ENCODE data around the gene MSN. TPM values are rescaled to one million over a fixed set of nuclear protein-coding genes. Genes with fewer than 3 reads are reported as not detected.
"Not testable (repeated sequence)": the region's sequence is repeated elsewhere in the genome, so short reads cannot be mapped to it uniquely, and the experiment has no call there.

MSN gene
- total RNA-seq, result 100 to 1,000 TPM; 267 to 635 (median 274) TPM
- 100 to 1,000 TPM; 485 to 550 TPM for polyA plus RNA-seq
- total RNA-seq, result 605 reads per million, percentile 98 among the genes with 10 or more reads in this experiment

DNA sequence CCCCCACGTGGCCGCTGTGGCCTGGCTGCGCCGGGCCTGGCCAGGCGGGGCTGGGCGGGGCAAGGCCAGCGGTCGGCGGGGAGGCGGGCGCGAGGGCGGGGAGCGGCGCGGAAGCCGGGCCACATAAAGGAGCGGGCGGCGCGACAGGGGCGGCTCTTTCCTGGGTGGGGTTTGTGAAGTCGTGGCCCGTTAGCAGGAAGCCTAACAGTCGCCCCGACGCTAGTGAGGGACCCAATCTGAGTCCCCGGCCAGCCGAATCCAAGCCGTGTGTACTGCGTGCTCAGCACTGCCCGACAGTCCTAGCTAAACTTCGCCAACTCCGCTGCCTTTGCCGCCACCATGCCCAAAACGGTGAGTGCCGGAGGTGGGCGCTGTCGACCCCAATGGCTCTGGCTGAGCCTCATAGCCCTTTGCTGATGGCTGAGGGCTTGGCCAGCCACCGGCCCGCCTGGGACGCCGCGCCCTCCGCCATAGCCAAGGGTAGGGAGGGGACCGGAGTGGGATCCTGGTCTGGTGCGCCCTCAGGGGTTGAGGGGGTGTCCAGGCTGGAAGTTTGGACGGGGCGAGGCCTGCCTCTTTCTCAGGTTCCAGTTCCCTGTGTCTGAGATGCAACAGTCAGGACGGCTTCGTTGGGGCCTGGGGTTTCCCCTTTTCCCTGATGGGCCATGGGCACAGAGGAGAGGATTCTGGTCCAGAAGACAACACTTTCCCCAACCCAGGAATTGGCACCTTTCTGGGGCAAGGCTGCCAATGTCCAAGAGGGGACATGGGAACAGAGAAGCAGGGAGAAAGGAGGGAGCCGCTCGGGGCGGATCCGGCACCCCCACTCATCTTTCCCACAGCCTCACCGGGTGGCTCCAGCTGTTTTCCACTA, at the start of gene MSN:
TSS of gene MSN (plus strand) at position 152 of the 874 bp plus-strand sequence. CDS start at position 340, 188 bp downstream.
- intact Hi-C loops (cut with micrococcal nuclease), result loop anchor here (1.0 to 10.0 kb wide), 8 partner anchors 15 to 319 kb away; partner anchors contain the start of gene LAS1L (in 1 of the 2)
- Mint-ChIP-seq H3K27ac (peak within 1 kb of the TSS; percentile 80 to 97 (median 93)), H3K27me3 (no peaks in the 10 kb centered on the region), H3K4me1 (peaks cover 29 to 41% (median 34%) of the 10 kb centered on the region in 7 donors), H3K4me3 (peak within 1 kb of the TSS; percentile 88 to 99 (median 95)), H3K9me3 (peaks cover 0 to 2% (median 0%) of the 10 kb centered on the region in 11 donors), H3K36me3 (peaks cover 0 to 45% (median 11%) of the 10 kb centered on the region in 5 donors)
- Histone ChIP-seq H3K27ac (ENCODE audit: low read depth, low read length) (peak within 1 kb of the TSS; percentile 79), H3K9me3 (ENCODE audit: control insufficient read depth in 2 of 3, low read length in 3 of 3) (no peaks in the 10 kb centered on the region), H3K36me3 (ENCODE audit: control insufficient read depth in 2 of 3, insufficient read depth in 3 of 3, low read length in 3 of 3) (peaks cover 0 to 4% (median 0%) of the 10 kb centered on the region in 3 experiments), H3K4me3 (ENCODE audit: low read length) (peak within 1 kb of the TSS; percentile 81), H3K4me1 (ENCODE audit: control insufficient read depth in 2 of 2, insufficient read depth in 2 of 2, low read length in 2 of 2) (peaks cover 11 to 12% of the 10 kb centered on the region in 2 donors), H3K27me3 (ENCODE audit: control insufficient read depth in 2 of 2, insufficient read depth in 2 of 2, low read length in 2 of 2) (no peaks in the 10 kb centered on the region)
- peak; percentile 46 to 81 (median 65) for DNase-seq
- POLR2A ChIA-PET, result interaction anchor here (0.8 to 5.1 kb wide), 10 partner anchors 10 to 351 kb away, joined by 3 to 44 read pairs (median 5); no protein-coding TSS in a partner anchor
- CTCF ChIA-PET, result interaction anchor here (0.8 to 1.0 kb wide), 4 partner anchors 10 to 71 kb away, joined by 3 to 5 read pairs (median 3); no protein-coding TSS in a partner anchor
- ATAC-seq, result peak; percentile 92

DNA sequence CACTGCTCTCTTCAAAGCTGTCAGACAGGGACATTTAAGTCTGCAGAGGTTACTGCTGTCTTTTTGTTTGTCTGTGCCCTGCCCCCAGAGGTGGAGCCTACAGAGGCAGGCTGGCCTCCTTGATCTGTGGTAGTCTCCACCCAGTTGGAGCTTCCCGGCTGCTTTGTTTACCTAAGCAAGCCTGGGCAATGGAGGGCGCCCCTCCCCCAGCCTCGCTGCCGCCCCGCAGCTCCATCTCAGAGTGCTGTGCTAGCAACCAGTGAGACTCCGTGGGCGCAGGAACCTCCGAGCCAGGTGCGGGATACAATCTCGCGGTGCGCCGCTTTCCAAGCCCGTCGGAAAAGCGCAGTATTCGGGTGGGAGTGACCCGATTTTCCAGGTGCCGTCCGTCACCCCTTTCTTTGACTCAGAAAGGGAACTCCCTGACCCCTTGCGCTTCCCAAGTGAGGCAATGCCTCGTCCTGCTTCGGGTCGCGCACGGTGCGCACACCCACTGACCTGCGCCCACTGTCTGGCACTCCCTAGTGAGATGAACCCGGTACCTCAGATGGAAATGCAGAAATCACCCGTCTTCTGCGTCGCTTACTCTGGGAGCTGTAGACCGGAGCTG, 47.3 kb upstream of the MSN start:
- H3K4me3 ChIP-seq (ENCODE audit: low read length); H3K9me3 ChIP-seq (ENCODE audit: control insufficient read depth in 2 of 3, low read length in 3 of 3); POLR2A ChIA-PET; H3K36me3 ChIP-seq (ENCODE audit: control insufficient read depth in 2 of 3, insufficient read depth in 3 of 3, low read length in 3 of 3); H3K36me3 Mint-ChIP-seq; intact Hi-C loops (cut with micrococcal nuclease); CTCF ChIA-PET; H3K27ac Mint-ChIP-seq; DNase-seq; H3K27ac ChIP-seq (ENCODE audit: low read depth, low read length); H3K4me1 ChIP-seq (ENCODE audit: control insufficient read depth in 2 of 2, insufficient read depth in 2 of 2, low read length in 2 of 2); H3K4me3 Mint-ChIP-seq; H3K27me3 ChIP-seq (ENCODE audit: control insufficient read depth in 2 of 2, insufficient read depth in 2 of 2, low read length in 2 of 2); H3K27me3 Mint-ChIP-seq; H3K4me1 Mint-ChIP-seq; ATAC-seq: not testable (repeated sequence)
- H3K9me3 Mint-ChIP-seq, result peaks cover 0 to 32% (median 0%) of the 10 kb centered on the region in 11 donors

DNA sequence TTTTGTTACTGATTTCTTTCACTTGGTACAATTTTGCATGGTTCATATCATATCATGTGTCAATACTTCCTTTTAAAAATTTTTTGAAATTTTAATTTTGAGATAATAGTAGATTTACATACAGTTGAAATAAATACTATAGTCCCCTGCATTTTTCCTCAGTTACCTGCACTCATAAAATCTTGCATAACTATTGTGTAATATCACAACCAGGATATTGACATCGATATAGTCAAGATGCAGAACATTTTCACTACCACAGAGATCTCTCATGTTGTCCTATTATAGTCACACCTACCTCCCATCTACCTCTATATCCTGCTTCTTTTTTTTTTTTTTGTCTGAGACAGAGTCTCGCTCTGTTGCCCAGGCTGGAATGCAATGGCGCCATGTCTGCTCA, 36.7 kb upstream of the MSN start:
- H3K4me1 ChIP-seq (ENCODE audit: control insufficient read depth in 2 of 2, insufficient read depth in 2 of 2, low read length in 2 of 2), result no peaks in the 10 kb centered on the region
- Mint-ChIP-seq H3K9me3 (peaks cover 0 to 24% (median 7%) of the 10 kb centered on the region in 11 donors), H3K27ac (no peak overlapping the region), H3K4me1 (peaks cover 0 to 10% (median 3%) of the 10 kb centered on the region in 7 donors), H3K36me3 (peaks cover 0 to 13% (median 6%) of the 10 kb centered on the region in 5 donors), H3K27me3 (no peaks in the 10 kb centered on the region), H3K4me3 (no peak overlapping the region)
- CTCF ChIA-PET, result no interaction called here
- intact Hi-C loops (cut with micrococcal nuclease), result no loop called here
- no peak overlapping the region for H3K27ac ChIP-seq (ENCODE audit: low read depth, low read length)
- no peaks in the 10 kb centered on the region for H3K36me3 ChIP-seq (ENCODE audit: control insufficient read depth in 2 of 3, insufficient read depth in 3 of 3, low read length in 3 of 3)
- H3K9me3 ChIP-seq (ENCODE audit: control insufficient read depth in 2 of 3, low read length in 3 of 3), result peaks cover 0 to 3% (median 0%) of the 10 kb centered on the region in 3 experiments
- ATAC-seq (no peak), DNase-seq (no peak)
- no peaks in the 10 kb centered on the region for H3K27me3 ChIP-seq (ENCODE audit: control insufficient read depth in 2 of 2, insufficient read depth in 2 of 2, low read length in 2 of 2)
- POLR2A ChIA-PET, result no interaction called here
- H3K4me3 ChIP-seq (ENCODE audit: low read length), result no peak overlapping the region

DNA sequence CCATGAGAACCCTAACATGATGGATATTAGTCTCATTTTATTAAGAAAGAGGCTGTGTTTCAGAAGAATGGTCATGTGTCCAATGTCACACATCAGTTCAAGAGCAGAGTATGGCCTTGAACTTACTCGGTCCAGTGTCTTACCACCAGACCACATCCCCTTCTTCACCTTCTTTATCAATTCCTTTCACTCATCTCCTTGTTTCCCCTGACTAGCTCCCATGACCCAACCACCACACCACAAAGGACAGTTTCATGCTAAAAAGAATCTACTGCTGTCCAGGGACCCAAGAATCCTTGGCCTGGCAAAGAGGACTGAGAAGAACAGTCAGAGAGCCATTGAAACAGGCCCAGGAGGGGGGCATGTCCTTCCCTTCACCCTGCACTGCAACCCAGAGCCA, 33.6 kb upstream of the MSN start:
- peak overlapping the region in 1 of 9 donors; percentile 38 for H3K27ac Mint-ChIP-seq
- H3K27ac ChIP-seq (ENCODE audit: low read depth, low read length), result no peak overlapping the region
- ATAC-seq (no peak), DNase-seq (no peak)
- peaks cover 0 to 7% (median 4%) of the 10 kb centered on the region in 5 donors for H3K36me3 Mint-ChIP-seq
- no peaks in the 10 kb centered on the region for H3K27me3 Mint-ChIP-seq
- H3K4me1 ChIP-seq (ENCODE audit: control insufficient read depth in 2 of 2, insufficient read depth in 2 of 2, low read length in 2 of 2), result no peaks in the 10 kb centered on the region
- no peak overlapping the region for H3K4me3 ChIP-seq (ENCODE audit: low read length)
- ChIA-PET CTCF (no interaction called here), POLR2A (no interaction called here)
- H3K4me1 Mint-ChIP-seq, result peaks cover 0 to 18% (median 9%) of the 10 kb centered on the region in 7 donors
- H3K9me3 ChIP-seq (ENCODE audit: control insufficient read depth in 2 of 3, low read length in 3 of 3), result no peaks in the 10 kb centered on the region
- no peaks in the 10 kb centered on the region for H3K36me3 ChIP-seq (ENCODE audit: control insufficient read depth in 2 of 3, insufficient read depth in 3 of 3, low read length in 3 of 3)
- intact Hi-C loops (cut with micrococcal nuclease), result no loop called here
- H3K27me3 ChIP-seq (ENCODE audit: control insufficient read depth in 2 of 2, insufficient read depth in 2 of 2, low read length in 2 of 2), result no peaks in the 10 kb centered on the region
- H3K4me3 Mint-ChIP-seq, result no peak overlapping the region
- H3K9me3 Mint-ChIP-seq, result peaks cover 0 to 8% (median 3%) of the 10 kb centered on the region in 11 donors

DNA sequence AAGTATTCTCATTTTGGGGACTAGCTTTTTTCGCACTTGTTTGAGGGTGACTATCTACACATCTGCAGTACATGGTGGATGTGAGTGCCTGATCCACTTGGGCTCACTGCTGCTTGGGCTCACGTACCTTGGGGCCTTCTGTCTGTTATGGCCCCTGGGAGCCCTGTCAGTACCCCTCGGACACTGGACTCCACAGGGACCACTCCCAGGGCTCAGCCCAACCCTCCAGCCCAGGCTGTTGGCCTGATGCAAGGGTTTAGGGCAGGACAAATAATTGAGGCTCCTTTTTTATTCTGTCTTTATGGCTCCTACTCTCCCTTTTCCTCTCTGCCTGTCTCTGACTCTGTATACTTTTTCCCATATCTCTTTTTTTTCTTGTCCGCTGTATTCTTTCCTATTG, 32.7 kb upstream of the MSN start:
- Histone ChIP-seq H3K9me3 (ENCODE audit: control insufficient read depth in 2 of 3, low read length in 3 of 3) (no peaks in the 10 kb centered on the region), H3K27me3 (ENCODE audit: control insufficient read depth in 2 of 2, insufficient read depth in 2 of 2, low read length in 2 of 2) (no peaks in the 10 kb centered on the region), H3K4me3 (ENCODE audit: low read length) (no peak overlapping the region), H3K4me1 (ENCODE audit: control insufficient read depth in 2 of 2, insufficient read depth in 2 of 2, low read length in 2 of 2) (no peaks in the 10 kb centered on the region), H3K27ac (ENCODE audit: low read depth, low read length) (no peak overlapping the region), H3K36me3 (ENCODE audit: control insufficient read depth in 2 of 3, insufficient read depth in 3 of 3, low read length in 3 of 3) (no peaks in the 10 kb centered on the region)
- H3K27ac Mint-ChIP-seq, result peak overlapping the region in 3 of 9 donors; percentile 3 to 20 (median 13)
- H3K36me3 Mint-ChIP-seq, result no peaks in the 10 kb centered on the region
- no peaks in the 10 kb centered on the region for H3K27me3 Mint-ChIP-seq
- intact Hi-C loops (cut with micrococcal nuclease), result no loop called here
- ChIA-PET CTCF (no interaction called here), POLR2A (no interaction called here)
- H3K4me1 Mint-ChIP-seq, result peaks cover 0 to 18% (median 9%) of the 10 kb centered on the region in 7 donors
- H3K4me3 Mint-ChIP-seq, result no peak overlapping the region
- no peaks in the 10 kb centered on the region for H3K9me3 Mint-ChIP-seq
- no peak for DNase-seq
- no peak for ATAC-seq

DNA sequence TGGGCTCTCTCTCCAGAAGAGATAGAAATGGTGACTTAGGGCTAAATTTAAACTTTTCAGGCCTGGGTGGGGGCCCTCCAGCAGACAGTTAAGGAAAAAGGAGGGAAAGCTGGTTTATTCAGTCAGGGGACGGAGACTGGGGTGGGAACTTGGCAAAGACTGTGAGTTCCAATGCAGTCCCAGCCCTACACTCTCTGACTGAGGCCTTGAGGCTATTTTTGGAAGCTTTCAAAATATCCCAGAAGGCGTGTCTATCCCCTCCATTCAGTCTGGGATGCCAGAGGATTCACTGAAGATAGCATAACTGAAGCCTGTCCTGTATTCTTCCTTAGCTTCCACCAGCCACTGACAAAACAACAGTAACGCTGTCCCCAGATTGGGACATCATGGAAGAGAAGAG, 32.1 kb upstream of the MSN start:
- Histone ChIP-seq H3K27ac (ENCODE audit: low read depth, low read length) (no peak overlapping the region), H3K9me3 (ENCODE audit: control insufficient read depth in 2 of 3, low read length in 3 of 3) (no peaks in the 10 kb centered on the region), H3K4me1 (ENCODE audit: control insufficient read depth in 2 of 2, insufficient read depth in 2 of 2, low read length in 2 of 2) (no peaks in the 10 kb centered on the region), H3K4me3 (ENCODE audit: low read length) (no peak overlapping the region), H3K36me3 (ENCODE audit: control insufficient read depth in 2 of 3, insufficient read depth in 3 of 3, low read length in 3 of 3) (no peaks in the 10 kb centered on the region), H3K27me3 (ENCODE audit: control insufficient read depth in 2 of 2, insufficient read depth in 2 of 2, low read length in 2 of 2) (no peaks in the 10 kb centered on the region)
- intact Hi-C loops (cut with micrococcal nuclease), result no loop called here
- Mint-ChIP-seq H3K4me1 (peaks cover 0 to 18% (median 9%) of the 10 kb centered on the region in 7 donors), H3K4me3 (no peak overlapping the region), H3K27me3 (no peaks in the 10 kb centered on the region), H3K27ac (peak overlapping the region in 2 of 9 donors; percentile 3 to 20), H3K36me3 (no peaks in the 10 kb centered on the region), H3K9me3 (no peaks in the 10 kb centered on the region)
- ATAC-seq (no peak), DNase-seq (no peak)
- CTCF ChIA-PET, result no interaction called here
- POLR2A ChIA-PET, result no interaction called here
